ENCODE data around the gene RNASET2. TPM values are rescaled to one million over a fixed set of nuclear protein-coding genes. Genes with fewer than 3 reads are reported as not detected.

Gene RNASET2
- total and polyA plus RNA-seq, 10 of the 15 experiments (the other 5 are each of a cell fraction or from before 2014, with no cell fraction given): 5.5 to 225 (median 50.2) TPM

DNA sequence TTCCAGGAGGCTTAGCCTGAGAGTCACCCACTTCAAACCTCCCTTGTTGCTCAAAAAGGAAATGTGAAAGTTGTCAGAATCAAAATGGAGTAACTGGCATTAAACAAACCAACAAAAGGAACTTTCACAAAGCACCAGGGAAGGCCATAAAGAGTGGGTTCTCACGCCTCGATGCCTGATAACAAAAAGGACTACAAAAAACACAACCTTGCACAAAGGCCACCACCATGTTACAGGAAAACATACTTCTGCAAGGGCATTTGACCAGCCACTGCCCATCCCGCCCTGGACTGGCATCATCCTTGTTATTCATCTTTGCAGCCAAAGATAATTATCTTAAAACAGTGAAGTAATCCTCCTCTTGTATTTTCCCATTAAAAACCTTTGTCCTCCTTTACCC, 34.8 kb downstream of the RNASET2 start:
- Histone ChIP-seq H3K4me1 (ENCODE audit: control insufficient read depth, insufficient read depth, low read length) (no peaks in the 10 kb centered on the region), H3K27me3 (replicated peaks in 1 of 2; ENCODE audit: control insufficient read depth in 2 of 2, insufficient read depth in 2 of 2, low read length in 1 of 2) (no peaks in the 10 kb centered on the region), H3K27ac (ENCODE audit: control insufficient read depth, insufficient read depth) (no peak overlapping the region), H4K20me1 (ENCODE audit: control insufficient read depth, insufficient read depth) (no peaks in the 10 kb centered on the region), H3K9me3 (replicated peaks; ENCODE audit: control insufficient read depth, insufficient read depth, low read length) (no peaks in the 10 kb centered on the region; the same call in 1 of the 3 replicates), H3K4me3 (no peak overlapping the region), H3K79me2 (ENCODE audit: control insufficient read depth, insufficient read depth, low read length) (no peaks in the 10 kb centered on the region), H3K9ac (ENCODE audit: control insufficient read depth, insufficient read depth, low read length) (no peak overlapping the region), H3K4me2 (ENCODE audit: control insufficient read depth, insufficient read depth) (no peak overlapping the region), H3K36me3 (ENCODE audit: control insufficient read depth in 2 of 2, insufficient read depth in 2 of 2, low read length in 1 of 2) (peaks cover 0 to 3% of the 10 kb centered on the region in 2 experiments), H2AFZ (ENCODE audit: control insufficient read depth, low read depth, low read length) (no peak overlapping the region)
- intact Hi-C loops (cut with micrococcal nuclease; ENCODE audit: unreplicated experiment) (no loop called here), in situ Hi-C loops (cut with MboI) (no loop called here)
- BruUV-seq (replicated peaks): no TSS peak
- 93% methylated on average over 3 of the region's 3 CpGs for WGBS (ENCODE audit: insufficient coverage, insufficient replicate concordance, low lambda C conversion rate, missing lambda C conversion rate)
- CTCF ChIA-PET: no interaction called here
- DNase-seq (ENCODE audit: low read depth, low spot score): no peak
- SMC1A ChIA-PET (ENCODE audit: uncharacterized antibody, unreplicated experiment): no interaction called here
- POLR2A ChIA-PET: no interaction called here
- ATAC-seq: no peak
- TF ChIP-seq ASH2L (IDR thresholded peaks at IDR 0.05; ENCODE audit: borderline replicate concordance, low read depth) (no peak), NFIC (IDR thresholded peaks at IDR 0.05; ENCODE audit: low read depth, low read length) (no peak), CEBPB (IDR thresholded peaks at IDR 0.05; ENCODE audit: borderline replicate concordance in 1 of 2, low read depth in 2 of 2, low read length in 2 of 2) (no peak), ATF2 (IDR thresholded peaks at IDR 0.05; ENCODE audit: low read length) (no peak), CBX3 (IDR thresholded peaks at IDR 0.05; ENCODE audit: borderline replicate concordance, low read depth) (no peak), SRF (IDR thresholded peaks at IDR 0.05; ENCODE audit: low read depth in 2 of 2, low read length in 2 of 2) (no peak), TAF1 (IDR thresholded peaks at IDR 0.05; ENCODE audit: borderline replicate concordance, low read depth, low read length) (no peak), SREBF1 (IDR thresholded peaks at IDR 0.05; ENCODE audit: low read length) (no peak)
- TF ChIP-seq, protein P1, sequence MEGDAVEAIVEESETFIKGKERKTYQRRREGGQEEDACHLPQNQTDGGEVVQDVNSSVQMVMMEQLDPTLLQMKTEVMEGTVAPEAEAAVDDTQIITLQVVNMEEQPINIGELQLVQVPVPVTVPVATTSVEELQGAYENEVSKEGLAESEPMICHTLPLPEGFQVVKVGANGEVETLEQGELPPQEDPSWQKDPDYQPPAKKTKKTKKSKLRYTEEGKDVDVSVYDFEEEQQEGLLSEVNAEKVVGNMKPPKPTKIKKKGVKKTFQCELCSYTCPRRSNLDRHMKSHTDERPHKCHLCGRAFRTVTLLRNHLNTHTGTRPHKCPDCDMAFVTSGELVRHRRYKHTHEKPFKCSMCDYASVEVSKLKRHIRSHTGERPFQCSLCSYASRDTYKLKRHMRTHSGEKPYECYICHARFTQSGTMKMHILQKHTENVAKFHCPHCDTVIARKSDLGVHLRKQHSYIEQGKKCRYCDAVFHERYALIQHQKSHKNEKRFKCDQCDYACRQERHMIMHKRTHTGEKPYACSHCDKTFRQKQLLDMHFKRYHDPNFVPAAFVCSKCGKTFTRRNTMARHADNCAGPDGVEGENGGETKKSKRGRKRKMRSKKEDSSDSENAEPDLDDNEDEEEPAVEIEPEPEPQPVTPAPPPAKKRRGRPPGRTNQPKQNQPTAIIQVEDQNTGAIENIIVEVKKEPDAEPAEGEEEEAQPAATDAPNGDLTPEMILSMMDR (IDR thresholded peaks at IDR 0.05 in 2 of 3, conservative IDR thresholded peaks at IDR 0.05 in 1 of 3; ENCODE audit: control insufficient read depth in 2 of 3, extremely low read depth in 1 of 3, insufficient read depth in 1 of 3, low read depth in 3 of 3, low read length in 3 of 3): no peak
- TF ChIP-seq, protein P2, sequence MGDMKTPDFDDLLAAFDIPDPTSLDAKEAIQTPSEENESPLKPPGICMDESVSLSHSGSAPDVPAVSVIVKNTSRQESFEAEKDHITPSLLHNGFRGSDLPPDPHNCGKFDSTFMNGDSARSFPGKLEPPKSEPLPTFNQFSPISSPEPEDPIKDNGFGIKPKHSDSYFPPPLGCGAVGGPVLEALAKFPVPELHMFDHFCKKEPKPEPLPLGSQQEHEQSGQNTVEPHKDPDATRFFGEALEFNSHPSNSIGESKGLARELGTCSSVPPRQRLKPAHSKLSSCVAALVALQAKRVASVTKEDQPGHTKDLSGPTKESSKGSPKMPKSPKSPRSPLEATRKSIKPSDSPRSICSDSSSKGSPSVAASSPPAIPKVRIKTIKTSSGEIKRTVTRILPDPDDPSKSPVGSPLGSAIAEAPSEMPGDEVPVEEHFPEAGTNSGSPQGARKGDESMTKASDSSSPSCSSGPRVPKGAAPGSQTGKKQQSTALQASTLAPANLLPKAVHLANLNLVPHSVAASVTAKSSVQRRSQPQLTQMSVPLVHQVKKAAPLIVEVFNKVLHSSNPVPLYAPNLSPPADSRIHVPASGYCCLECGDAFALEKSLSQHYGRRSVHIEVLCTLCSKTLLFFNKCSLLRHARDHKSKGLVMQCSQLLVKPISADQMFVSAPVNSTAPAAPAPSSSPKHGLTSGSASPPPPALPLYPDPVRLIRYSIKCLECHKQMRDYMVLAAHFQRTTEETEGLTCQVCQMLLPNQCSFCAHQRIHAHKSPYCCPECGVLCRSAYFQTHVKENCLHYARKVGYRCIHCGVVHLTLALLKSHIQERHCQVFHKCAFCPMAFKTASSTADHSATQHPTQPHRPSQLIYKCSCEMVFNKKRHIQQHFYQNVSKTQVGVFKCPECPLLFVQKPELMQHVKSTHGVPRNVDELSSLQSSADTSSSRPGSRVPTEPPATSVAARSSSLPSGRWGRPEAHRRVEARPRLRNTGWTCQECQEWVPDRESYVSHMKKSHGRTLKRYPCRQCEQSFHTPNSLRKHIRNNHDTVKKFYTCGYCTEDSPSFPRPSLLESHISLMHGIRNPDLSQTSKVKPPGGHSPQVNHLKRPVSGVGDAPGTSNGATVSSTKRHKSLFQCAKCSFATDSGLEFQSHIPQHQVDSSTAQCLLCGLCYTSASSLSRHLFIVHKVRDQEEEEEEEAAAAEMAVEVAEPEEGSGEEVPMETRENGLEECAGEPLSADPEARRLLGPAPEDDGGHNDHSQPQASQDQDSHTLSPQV (IDR thresholded peaks at IDR 0.05): no peak
- TF ChIP-seq, protein P3, sequence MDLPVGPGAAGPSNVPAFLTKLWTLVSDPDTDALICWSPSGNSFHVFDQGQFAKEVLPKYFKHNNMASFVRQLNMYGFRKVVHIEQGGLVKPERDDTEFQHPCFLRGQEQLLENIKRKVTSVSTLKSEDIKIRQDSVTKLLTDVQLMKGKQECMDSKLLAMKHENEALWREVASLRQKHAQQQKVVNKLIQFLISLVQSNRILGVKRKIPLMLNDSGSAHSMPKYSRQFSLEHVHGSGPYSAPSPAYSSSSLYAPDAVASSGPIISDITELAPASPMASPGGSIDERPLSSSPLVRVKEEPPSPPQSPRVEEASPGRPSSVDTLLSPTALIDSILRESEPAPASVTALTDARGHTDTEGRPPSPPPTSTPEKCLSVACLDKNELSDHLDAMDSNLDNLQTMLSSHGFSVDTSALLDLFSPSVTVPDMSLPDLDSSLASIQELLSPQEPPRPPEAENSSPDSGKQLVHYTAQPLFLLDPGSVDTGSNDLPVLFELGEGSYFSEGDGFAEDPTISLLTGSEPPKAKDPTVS (IDR thresholded peaks at IDR 0.05; ENCODE audit: low read depth, low read length): no peak
- no peak for FAIRE-seq
- RAD21 ChIA-PET (ENCODE audit: unreplicated experiment): no interaction called here

All from GM12878 (cell line).